Neural progenitor cell (in vitro differentiated cells): ENCODE measurements around the gene PARK7. TPM values are rescaled to one million over a fixed set of nuclear protein-coding genes. Genes with fewer than 3 reads are reported as not detected.

ENCODE experiments used
- DNase-seq: peaks from one replicate; pipeline ENCODE4 v3.0.0-alpha.2; 2016; ENCODE audit warnings: low spot score
- H2AFZ ChIP-seq: fragments of 200-600 bp; sonication (generic); replicated peaks from 2 replicates; pipeline ENCODE4 v1.6.1; 2016; ENCODE audit warnings: antibody characterized with exemption
- H3F3A ChIP-seq: fragments of 200-600 bp; sonication (generic); 2 replicates; pipeline ENCODE4 v1.6.1; 2016; ENCODE audit warnings: antibody characterized with exemption, low read depth
- H3K27ac ChIP-seq: fragments of 200-600 bp; sonication (generic); 2 replicates; pipeline ENCODE4 v1.5.1; 2016; ENCODE audit warnings: mild to moderate bottlenecking
- H3K27me3 ChIP-seq: fragments of 200-600 bp; sonication (generic); 2 replicates; pipeline ENCODE4 v1.6.1; 2016; ENCODE audit warnings: mild to moderate bottlenecking, moderate library complexity
- H3K36me3 ChIP-seq: fragments of 200-600 bp; sonication (generic); 2 replicates; pipeline ENCODE4 v1.5.1; 2016
- H3K4me1 ChIP-seq: fragments of 200-600 bp; sonication (generic); 2 replicates; pipeline ENCODE4 v1.6.1; 2016; ENCODE audit warnings: mixed run types
- H3K4me2 ChIP-seq: fragments of 200-600 bp; sonication (generic); 2 replicates; pipeline ENCODE4 v1.6.1; 2016
- H3K4me3 ChIP-seq: fragments of 200-600 bp; sonication (generic); 2 replicates; pipeline ENCODE4 v1.5.1; 2016
- H3K79me2 ChIP-seq: fragments of 200-600 bp; sonication (generic); 2 replicates; pipeline ENCODE4 v1.6.1; 2016; ENCODE audit warnings: low read depth
- H3K9ac ChIP-seq: fragments of 200-600 bp; sonication (generic); 2 replicates; pipeline ENCODE4 v1.6.1; 2016
- H3K9me3 ChIP-seq: fragments of 200-600 bp; sonication (generic); 2 replicates; pipeline ENCODE4 v1.5.1; 2016; ENCODE audit warnings: low read depth
- H4K20me1 ChIP-seq: fragments of 200-600 bp; sonication (generic); 2 replicates; pipeline ENCODE4 v1.6.1; 2016; ENCODE audit warnings: low read depth
- H3K27ac Mint-ChIP-seq: 3 replicates; pipeline ENCODE4 v1.8.0; 2021; ENCODE audit warnings: mixed read lengths
- H3K27me3 Mint-ChIP-seq: 2 replicates; pipeline ENCODE4 v1.8.0; 2022; ENCODE audit warnings: low read depth, mild to moderate bottlenecking, inconsistent platforms, moderate library complexity, mixed read lengths; ENCODE audit not compliant: insufficient read depth
- H3K36me3 Mint-ChIP-seq: 3 replicates; pipeline ENCODE4 v1.8.0; 2021; ENCODE audit warnings: mixed read lengths
- H3K4me1 Mint-ChIP-seq: 3 replicates; pipeline ENCODE4 v1.8.0; 2021; ENCODE audit warnings: mixed read lengths
- H3K4me3 Mint-ChIP-seq: 3 replicates; pipeline ENCODE4 v1.8.0; 2021; ENCODE audit warnings: mild to moderate bottlenecking, moderate library complexity, mixed read lengths
- H3K9me3 Mint-ChIP-seq: 3 replicates; pipeline ENCODE4 v1.8.0; 2020; ENCODE audit warnings: mixed read lengths
- CTCF ChIP-seq: fragments of 200-600 bp; sonication (generic); IDR thresholded peaks from 2 replicates; pipeline ENCODE4 v1.5.1; 2017; ENCODE audit warnings: antibody characterized with exemption, mild to moderate bottlenecking
- EZH2 ChIP-seq: fragments of 200-600 bp; sonication (generic); IDR thresholded peaks from 2 replicates; pipeline ENCODE4 v1.6.1; 2017; ENCODE audit warnings: antibody characterized with exemption, mild to moderate bottlenecking, moderate library complexity
- EZH2phosphoT487 ChIP-seq: fragments of 200-600 bp; sonication (generic); IDR thresholded peaks from 2 replicates; pipeline ENCODE4 v1.6.1; 2017; ENCODE audit warnings: antibody characterized with exemption
- total RNA-seq: library from RNA; depleted of rRNA; stranded (reverse); fragments of >200 nt; gene quantifications from 2 replicates; pipeline ENCODE4 v1.2.3, GENCODE V29; 2015; ENCODE audit warnings: low replicate concordance

The PARK7 gene
- total RNA-seq, 1 donor from 2014 or later: 214 TPM

- no peak overlapping the region for H3K4me3 Mint-ChIP-seq
- Histone ChIP-seq H3K9ac (no peak overlapping the region), H2AFZ (no peak overlapping the region), H3K36me3 (peaks cover 20% of the 10 kb centered on the region), H3K27me3 (no peaks in the 10 kb centered on the region), H3K79me2 (peaks cover 25% of the 10 kb centered on the region), H3K9me3 (no peaks in the 10 kb centered on the region), H3K4me3 (no peak overlapping the region), H3K27ac (no peak overlapping the region), H3K4me2 (no peak overlapping the region), H4K20me1 (peaks cover 15% of the 10 kb centered on the region), H3F3A (peaks cover 22% of the 10 kb centered on the region), H3K4me1 (no peaks in the 10 kb centered on the region)
- no peak for DNase-seq
- H3K9me3 Mint-ChIP-seq: no peaks in the 10 kb centered on the region
- TF ChIP-seq EZH2 (no peak), CTCF (no peak), EZH2phosphoT487 (no peak)
- H3K36me3 Mint-ChIP-seq: peaks cover 35% of the 10 kb centered on the region
- peaks cover 2% of the 10 kb centered on the region for H3K27me3 Mint-ChIP-seq
- no peaks in the 10 kb centered on the region for H3K4me1 Mint-ChIP-seq
- no peak overlapping the region for H3K27ac Mint-ChIP-seq
Observed at GRCh38 chr1:7970246-7970645, 8.7 kb downstream of the PARK7 start.

GRCh38 chr1:7971024-7971423 is 9.5 kb downstream of the PARK7 start:
- no peak overlapping the region for H3K4me2 ChIP-seq
- Mint-ChIP-seq H3K27me3 (peaks cover 2% of the 10 kb centered on the region), H3K27ac (no peak overlapping the region), H3K36me3 (peaks cover 32% of the 10 kb centered on the region), H3K4me1 (no peaks in the 10 kb centered on the region), H3K9me3 (no peaks in the 10 kb centered on the region), H3K4me3 (no peak overlapping the region)
- no peak overlapping the region for H3K9ac ChIP-seq
- peaks cover 22% of the 10 kb centered on the region for H3F3A ChIP-seq
- peaks cover 19% of the 10 kb centered on the region for H3K36me3 ChIP-seq
- no peak overlapping the region for H3K4me3 ChIP-seq
- no peak for DNase-seq
- H3K27ac ChIP-seq: no peak overlapping the region
- peaks cover 32% of the 10 kb centered on the region for H3K79me2 ChIP-seq
- no peaks in the 10 kb centered on the region for H3K4me1 ChIP-seq
- H3K27me3 ChIP-seq: no peaks in the 10 kb centered on the region
- no peak overlapping the region for H2AFZ ChIP-seq
- H4K20me1 ChIP-seq: peaks cover 17% of the 10 kb centered on the region
- TF ChIP-seq CTCF: no peak
- TF ChIP-seq EZH2: no peak
- TF ChIP-seq EZH2phosphoT487: no peak
- no peaks in the 10 kb centered on the region for H3K9me3 ChIP-seq

DNA sequence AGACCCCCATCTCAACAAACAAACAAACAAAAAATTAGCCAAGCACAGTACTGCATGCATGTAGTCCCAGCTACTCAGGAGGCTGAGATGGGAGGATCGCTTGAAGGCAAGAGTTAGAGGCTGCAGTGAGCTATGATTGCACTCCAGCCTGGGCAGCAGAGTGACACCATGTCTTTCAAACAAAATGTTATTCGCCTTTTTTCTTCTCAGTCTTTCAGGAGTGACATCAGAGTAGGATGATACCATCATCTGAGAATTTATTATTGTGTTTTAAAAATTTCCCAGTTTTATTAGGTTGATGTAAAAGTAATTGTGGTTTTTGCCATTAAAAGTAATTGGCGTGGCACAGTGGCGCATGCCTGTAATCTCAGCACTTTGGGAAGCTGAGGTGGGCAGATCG is 10.8 kb downstream of the PARK7 start:
- Histone ChIP-seq H3K4me3 (no peak overlapping the region), H3K9me3 (no peaks in the 10 kb centered on the region), H4K20me1 (peaks cover 22% of the 10 kb centered on the region), H3K4me2 (no peak overlapping the region), H3K36me3 (peaks cover 18% of the 10 kb centered on the region), H3K27me3 (no peaks in the 10 kb centered on the region), H3K27ac (no peak overlapping the region), H2AFZ (no peak overlapping the region), H3F3A (peaks cover 22% of the 10 kb centered on the region), H3K79me2 (peaks cover 33% of the 10 kb centered on the region), H3K9ac (no peak overlapping the region), H3K4me1 (no peaks in the 10 kb centered on the region)
- Mint-ChIP-seq H3K4me1 (no peaks in the 10 kb centered on the region), H3K27me3 (no peaks in the 10 kb centered on the region), H3K4me3 (no peak overlapping the region), H3K9me3 (no peaks in the 10 kb centered on the region), H3K36me3 (peaks cover 34% of the 10 kb centered on the region), H3K27ac (no peak overlapping the region)
- TF ChIP-seq EZH2 (no peak), EZH2phosphoT487 (no peak), CTCF (no peak)
- no peak for DNase-seq
